B cell (primary cell): ENCODE measurements around the gene CHD2.

ENCODE experiments used
- CTCF ChIP-seq: fragments of 200-600 bp; IDR thresholded peaks from one replicate; pipeline ENCODE4 v1.8.0; 2022; ENCODE audit warnings: antibody characterized with exemption, mild to moderate bottlenecking
- EZH2 ChIP-seq: IDR thresholded peaks from 2 replicates; pipeline ENCODE4 v1.6.1; 2012; ENCODE audit warnings: borderline replicate concordance, low read depth, mild to moderate bottlenecking, moderate library complexity, low read length; ENCODE audit not compliant: insufficient read depth, poor library complexity, severe bottlenecking

GRCh38 chr15:92906020-92906419 lies 5.9 kb downstream of the CHD2 start:
- TF ChIP-seq CTCF (no peak), EZH2 (no peak)
